Lower lobe of right lung (tissue), 2 donors: ENCODE data around the gene RABL3. TPM values are rescaled to one million over a fixed set of nuclear protein-coding genes. Genes with fewer than 3 reads are reported as not detected.

Source experiments
- ATAC-seq, 2 donors: fragments of 200-7000 bp; cut with Tn5 transposase; one replicate each; pipeline ENCODE4 v1.9.1; 2020 to 2022; ENCODE audit warnings: mild to moderate bottlenecking in 2 of 2, moderate library complexity in 2 of 2
- DNase-seq: peaks from one replicate; pipeline ENCODE4 v3.0.0-alpha.2; 2020
- H3K27ac ChIP-seq: fragments of 200-600 bp; one replicate; pipeline ENCODE4 v1.8.0; 2022
- H3K27me3 ChIP-seq: fragments of 200-600 bp; one replicate; pipeline ENCODE4 v1.8.0; 2022; ENCODE audit warnings: low read depth
- H3K36me3 ChIP-seq: fragments of 200-600 bp; one replicate; pipeline ENCODE4 v1.8.0; 2022; ENCODE audit warnings: mild to moderate bottlenecking
- H3K4me1 ChIP-seq: fragments of 200-600 bp; one replicate; pipeline ENCODE4 v1.8.0; 2022
- H3K4me3 ChIP-seq: fragments of 200-600 bp; one replicate; pipeline ENCODE4 v1.8.0; 2022; ENCODE audit warnings: mild to moderate bottlenecking
- H3K9me3 ChIP-seq: fragments of 200-600 bp; one replicate; pipeline ENCODE4 v1.8.0; 2022
- CTCF ChIP-seq: fragments of 200-600 bp; IDR thresholded peaks from one replicate; pipeline ENCODE4 v1.8.0; 2022; ENCODE audit warnings: antibody characterized with exemption, mild to moderate bottlenecking
- intact Hi-C: fragments of 100-400 bp; cut with DNase I; formaldehyde crosslinking; loops from one replicate; pipeline ENCODE4 v1.11.0; 2022
- total RNA-seq: library from RNA; stranded (reverse); fragmentation: NEBNext Ultra II Directional; extraction: Animal tissue kit (Norgen Biotek cat#: 25700); gene quantifications from one replicate; pipeline ENCODE4 v1.2.1, GENCODE V29; 2021
- donor health status: DM: no; HTN: yes; CAD: no; lungs with severe emphysema.

RABL3 gene
- total RNA-seq, 1 donor from 2014 or later, result 24.5 TPM

- H3K36me3 ChIP-seq, result peaks cover 28% of the 10 kb centered on the region
- H3K27ac ChIP-seq, result no peak overlapping the region
- H3K27me3 ChIP-seq, result no peaks in the 10 kb centered on the region
- H3K4me3 ChIP-seq, result no peak overlapping the region
- TF ChIP-seq CTCF, result no peak
- ATAC-seq, result no peak
- H3K9me3 ChIP-seq, result no peaks in the 10 kb centered on the region
- no peak for DNase-seq
- intact Hi-C loops, result no loop called here
- no peaks in the 10 kb centered on the region for H3K4me1 ChIP-seq
Measured at GRCh38 chr3:120775411-120775810, 33.1 kb upstream of the RABL3 start.

DNA sequence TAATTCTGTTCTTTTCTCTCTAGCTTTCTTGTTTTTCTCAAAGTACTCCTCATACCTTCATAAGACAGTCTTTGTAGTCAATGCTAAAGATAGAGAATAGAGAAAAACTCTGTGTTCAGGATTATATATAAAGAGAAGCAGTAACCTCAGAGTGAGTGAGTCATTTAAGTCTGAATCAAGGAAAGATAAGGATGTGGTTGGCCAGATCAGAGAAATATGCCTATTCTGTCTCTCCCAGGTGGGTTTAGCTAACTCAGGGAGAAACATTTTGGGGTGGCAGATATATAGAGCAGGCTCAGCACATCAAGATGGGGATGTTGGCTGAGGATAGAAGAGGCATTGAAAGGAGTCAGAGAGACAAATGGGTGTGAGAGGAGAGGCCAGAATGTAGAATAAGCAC, 31.6 kb upstream of the RABL3 start:
- Histone ChIP-seq H3K9me3 (no peaks in the 10 kb centered on the region), H3K4me3 (no peak overlapping the region), H3K4me1 (no peaks in the 10 kb centered on the region), H3K27me3 (no peaks in the 10 kb centered on the region), H3K36me3 (peaks cover 28% of the 10 kb centered on the region), H3K27ac (no peak overlapping the region)
- no peak for ATAC-seq
- intact Hi-C loops, result no loop called here
- TF ChIP-seq CTCF, result no peak
- no peak for DNase-seq

- peaks cover 7% of the 10 kb centered on the region for H3K4me1 ChIP-seq
- no peak for TF ChIP-seq CTCF
- H3K9me3 ChIP-seq, result no peaks in the 10 kb centered on the region
- H3K36me3 ChIP-seq, result peaks cover 24% of the 10 kb centered on the region
- no peaks in the 10 kb centered on the region for H3K27me3 ChIP-seq
- H3K4me3 ChIP-seq, result no peak overlapping the region
- ATAC-seq, result no peak
- no peak overlapping the region for H3K27ac ChIP-seq
- no peak for DNase-seq
- intact Hi-C loops, result no loop called here
Measured at GRCh38 chr3:120772081-120772480, 29.8 kb upstream of the RABL3 start.

DNA sequence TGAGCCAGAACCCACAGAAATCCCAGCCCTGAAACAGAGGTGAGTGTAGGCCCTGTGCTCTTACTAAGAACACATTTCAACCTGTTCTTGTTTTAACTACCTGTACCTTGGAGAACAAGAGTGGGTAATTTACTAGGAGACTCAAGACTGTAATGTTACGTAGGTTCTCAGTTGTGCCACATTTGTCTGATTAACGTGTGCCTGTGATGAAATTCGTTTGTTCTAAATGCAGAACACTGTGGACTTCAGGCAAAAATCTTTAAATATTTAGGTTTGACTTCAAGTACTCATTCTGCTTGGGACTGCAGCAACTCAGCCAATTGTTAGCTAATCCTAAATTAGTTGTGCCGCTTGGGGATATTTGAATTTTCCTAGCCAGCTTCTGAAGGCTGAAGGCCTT, 28.6 kb upstream of the RABL3 start:
- no peak overlapping the region for H3K4me3 ChIP-seq
- DNase-seq, result no peak
- no peaks in the 10 kb centered on the region for H3K9me3 ChIP-seq
- no peaks in the 10 kb centered on the region for H3K27me3 ChIP-seq
- ATAC-seq, result no peak
- H3K36me3 ChIP-seq, result peaks cover 13% of the 10 kb centered on the region
- intact Hi-C loops, result no loop called here
- TF ChIP-seq CTCF, result no peak
- H3K27ac ChIP-seq, result no peak overlapping the region
- H3K4me1 ChIP-seq, result peaks cover 7% of the 10 kb centered on the region

- no peaks in the 10 kb centered on the region for H3K9me3 ChIP-seq
- H3K27me3 ChIP-seq, result no peaks in the 10 kb centered on the region
- no peak overlapping the region for H3K27ac ChIP-seq
- H3K36me3 ChIP-seq, result peaks cover 13% of the 10 kb centered on the region
- DNase-seq, result no peak
- no peak for ATAC-seq
- no peak for TF ChIP-seq CTCF
- H3K4me3 ChIP-seq, result no peak overlapping the region
- intact Hi-C loops, result no loop called here
- H3K4me1 ChIP-seq, result peaks cover 7% of the 10 kb centered on the region
Measured at GRCh38 chr3:120769436-120769835, 27.1 kb upstream of the RABL3 start.

- Histone ChIP-seq H3K27ac (no peak overlapping the region), H3K4me1 (peaks cover 7% of the 10 kb centered on the region), H3K9me3 (no peaks in the 10 kb centered on the region), H3K4me3 (no peak overlapping the region), H3K36me3 (peaks cover 9% of the 10 kb centered on the region), H3K27me3 (no peaks in the 10 kb centered on the region)
- no peak for DNase-seq
- intact Hi-C loops, result no loop called here
- ATAC-seq, result no peak
- TF ChIP-seq CTCF, result no peak
Measured at GRCh38 chr3:120767106-120767505, 24.8 kb upstream of the RABL3 start.
